ENCODE measurements around the gene CD19.
"Not testable (repeated sequence)": the region's sequence is repeated elsewhere in the genome, so short reads cannot be mapped to it uniquely, and the experiment has no call there.

DNA sequence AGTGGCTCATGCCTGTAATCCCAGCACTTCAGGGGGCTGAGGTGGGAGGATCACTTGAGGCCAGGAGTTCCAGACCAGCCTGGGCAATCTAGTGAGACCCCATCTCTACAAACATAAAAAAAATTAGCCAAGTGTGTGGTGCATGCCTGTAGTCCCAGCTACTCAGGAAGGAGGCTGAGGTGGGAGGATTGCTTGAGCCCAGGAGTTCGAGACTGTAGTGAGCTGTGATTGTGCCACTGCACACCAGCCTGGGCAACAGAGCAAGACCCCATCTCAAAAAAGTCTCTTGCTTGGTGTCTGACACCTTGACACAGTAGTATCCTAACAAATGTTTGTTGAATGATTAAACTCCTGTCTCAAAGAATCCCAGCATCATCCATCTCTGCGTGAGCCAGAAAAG, 37.9 kb downstream of the CD19 start:
- TF ChIP-seq, protein P1, sequence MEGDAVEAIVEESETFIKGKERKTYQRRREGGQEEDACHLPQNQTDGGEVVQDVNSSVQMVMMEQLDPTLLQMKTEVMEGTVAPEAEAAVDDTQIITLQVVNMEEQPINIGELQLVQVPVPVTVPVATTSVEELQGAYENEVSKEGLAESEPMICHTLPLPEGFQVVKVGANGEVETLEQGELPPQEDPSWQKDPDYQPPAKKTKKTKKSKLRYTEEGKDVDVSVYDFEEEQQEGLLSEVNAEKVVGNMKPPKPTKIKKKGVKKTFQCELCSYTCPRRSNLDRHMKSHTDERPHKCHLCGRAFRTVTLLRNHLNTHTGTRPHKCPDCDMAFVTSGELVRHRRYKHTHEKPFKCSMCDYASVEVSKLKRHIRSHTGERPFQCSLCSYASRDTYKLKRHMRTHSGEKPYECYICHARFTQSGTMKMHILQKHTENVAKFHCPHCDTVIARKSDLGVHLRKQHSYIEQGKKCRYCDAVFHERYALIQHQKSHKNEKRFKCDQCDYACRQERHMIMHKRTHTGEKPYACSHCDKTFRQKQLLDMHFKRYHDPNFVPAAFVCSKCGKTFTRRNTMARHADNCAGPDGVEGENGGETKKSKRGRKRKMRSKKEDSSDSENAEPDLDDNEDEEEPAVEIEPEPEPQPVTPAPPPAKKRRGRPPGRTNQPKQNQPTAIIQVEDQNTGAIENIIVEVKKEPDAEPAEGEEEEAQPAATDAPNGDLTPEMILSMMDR (conservative IDR thresholded peaks at IDR 0.05 in 1 of 2, IDR thresholded peaks at IDR 0.05 in 1 of 2; ENCODE audit: extremely low read depth in 1 of 2, insufficient read depth in 1 of 2, low read depth in 1 of 2, low read length in 2 of 2), result not testable (repeated sequence)
- not testable (repeated sequence) for TF ChIP-seq EZH2 (IDR thresholded peaks at IDR 0.05; ENCODE audit: borderline replicate concordance, low read length)
